HG03378 (cell line): ENCODE measurements around the gene CD79B.
A peak's percentile ranks its signal among the peaks of the same experiment; 100 is the strongest.
"Not testable (repeated sequence)": the region's sequence is repeated elsewhere in the genome, so short reads cannot be mapped to it uniquely, and the experiment has no call there.

Source experiments
- ATAC-seq: cut with Tn5 transposase; IDR thresholded peaks from one replicate; pipeline ENCODE4 v1.9.1; 2021; ENCODE audit warnings: mild to moderate bottlenecking, moderate library complexity; ENCODE audit not compliant: unreplicated experiment

CD79B gene

DNA sequence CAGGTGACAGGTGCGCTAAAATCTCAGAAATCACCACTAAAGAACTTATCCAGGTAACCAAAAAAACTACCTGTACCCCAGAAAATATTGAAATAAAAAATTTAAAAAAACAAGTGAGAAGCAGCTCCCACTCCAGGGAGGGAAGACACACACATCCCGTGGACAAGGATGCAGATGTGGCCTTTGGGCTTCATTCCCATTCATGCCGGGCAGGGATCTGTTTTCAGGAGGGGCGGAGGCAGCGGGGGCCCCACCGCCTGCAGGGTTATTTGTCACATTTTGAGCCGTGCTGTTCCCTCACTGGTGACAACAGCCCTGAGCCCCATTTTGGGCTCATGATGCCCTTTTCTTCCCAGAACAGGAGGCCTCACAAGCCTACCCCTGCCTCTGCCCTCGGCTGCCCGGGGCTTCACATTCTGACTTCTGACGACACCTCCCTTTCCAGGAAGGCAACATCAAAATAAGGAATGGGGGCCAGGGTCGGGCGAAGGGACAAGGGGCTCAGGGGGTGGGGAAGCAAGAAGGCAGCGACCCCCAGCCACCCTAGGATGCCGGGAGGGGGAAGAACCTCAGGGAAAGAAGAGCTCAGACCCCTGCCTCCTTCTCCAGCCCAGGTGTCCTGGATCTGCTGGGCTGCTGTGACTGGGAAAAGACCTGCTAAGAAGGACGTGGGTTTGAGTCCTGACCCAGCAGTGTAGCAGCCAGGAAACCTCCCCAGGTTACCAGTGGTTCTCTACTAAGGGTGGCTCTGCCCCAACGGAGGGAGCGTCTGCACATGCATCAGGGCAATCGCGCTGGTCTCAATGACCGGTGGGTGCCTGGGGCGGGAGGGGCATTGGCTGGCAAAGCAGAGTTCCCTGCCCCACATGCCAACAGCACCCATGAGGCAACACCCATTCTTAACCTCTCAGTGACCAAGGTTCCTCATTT is 2.3 kb upstream of the CD79B start:
- ATAC-seq: no peak

GRCh38 chr17:63933598-63933997 is 1.5 kb upstream of the CD79B start:
- no peak for ATAC-seq

DNA sequence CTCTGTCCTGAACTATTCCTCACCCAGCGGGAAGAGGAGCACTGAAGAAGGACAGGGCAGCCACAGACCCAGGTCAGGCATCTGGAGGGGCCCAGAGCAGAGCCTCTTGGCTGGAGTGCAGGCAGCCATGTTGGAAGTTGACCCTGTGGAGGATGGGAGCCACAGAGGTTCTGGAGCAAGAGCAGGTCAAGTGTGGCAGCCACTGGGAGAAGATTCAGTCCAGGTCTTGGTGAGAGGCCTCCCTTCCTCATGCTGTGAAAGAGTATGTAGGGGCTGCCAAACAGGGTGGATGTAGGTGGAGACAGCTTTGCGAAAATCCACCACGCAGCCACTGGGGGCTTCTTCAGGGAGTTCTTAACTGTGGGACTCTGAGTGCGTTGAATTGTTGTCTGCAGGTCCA is 590 bp upstream of the CD79B start:
- peak; percentile 7 for ATAC-seq

- ATAC-seq: no peak
Observed at GRCh38 chr17:63930951-63931575, 1.1 kb downstream of the CD79B start.

GRCh38 chr17:63929860-63930766 is 2.0 kb downstream of the CD79B start:
- ATAC-seq: no peak

GRCh38 chr17:63928966-63929695 is 3.0 kb downstream of the CD79B start:
- ATAC-seq: no peak

DNA sequence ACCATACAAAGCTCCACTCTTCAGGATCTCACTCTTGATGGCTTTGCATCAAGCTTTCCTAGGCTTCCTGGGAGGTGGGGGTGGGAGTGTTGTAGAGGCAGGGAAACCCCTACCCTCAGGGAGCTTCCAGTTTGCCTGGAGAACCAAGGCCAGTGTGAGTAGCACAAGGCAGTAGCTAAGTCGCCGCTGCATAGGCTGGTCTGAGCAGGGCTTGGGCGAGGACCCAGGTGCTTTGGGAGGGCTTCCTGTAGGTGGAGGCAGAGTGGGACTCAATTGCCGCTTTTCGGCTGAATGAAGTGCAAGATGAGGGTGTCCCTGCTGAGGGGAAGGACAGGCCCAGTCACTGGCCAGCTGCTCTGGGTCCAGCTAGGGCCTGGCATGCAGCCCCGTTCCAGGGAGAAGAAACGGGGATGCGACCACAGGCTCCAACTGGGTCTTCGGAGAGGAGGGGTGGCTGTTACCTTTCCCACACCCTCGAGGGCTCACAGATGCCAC is 3.9 kb downstream of the CD79B start:
- no peak for ATAC-seq

GRCh38 chr17:63927464-63928171 is 4.5 kb downstream of the CD79B start:
- ATAC-seq: no peak

DNA sequence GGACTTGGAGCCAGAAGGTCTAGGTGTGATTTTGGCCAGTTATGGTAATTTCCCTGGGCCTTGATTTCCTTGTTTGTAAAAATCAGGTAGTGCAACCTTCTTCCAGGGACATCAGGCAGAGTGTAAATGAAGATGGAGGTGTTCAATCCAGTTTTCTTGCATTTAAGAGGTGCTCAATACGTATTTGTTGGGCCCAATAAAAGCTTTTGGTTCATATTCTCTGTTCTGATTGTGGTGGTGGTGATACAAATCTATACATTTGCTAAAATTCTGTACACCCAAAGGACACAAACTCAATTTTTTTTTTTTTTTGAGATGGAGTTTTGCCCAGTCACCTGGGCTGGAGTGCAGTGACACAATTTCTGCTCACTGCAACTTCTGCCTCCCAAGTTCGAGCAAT is 6.0 kb downstream of the CD79B start:
- ATAC-seq: no peak

- no peak for ATAC-seq
Observed at GRCh38 chr17:63925615-63926014, 6.5 kb downstream of the CD79B start.

DNA sequence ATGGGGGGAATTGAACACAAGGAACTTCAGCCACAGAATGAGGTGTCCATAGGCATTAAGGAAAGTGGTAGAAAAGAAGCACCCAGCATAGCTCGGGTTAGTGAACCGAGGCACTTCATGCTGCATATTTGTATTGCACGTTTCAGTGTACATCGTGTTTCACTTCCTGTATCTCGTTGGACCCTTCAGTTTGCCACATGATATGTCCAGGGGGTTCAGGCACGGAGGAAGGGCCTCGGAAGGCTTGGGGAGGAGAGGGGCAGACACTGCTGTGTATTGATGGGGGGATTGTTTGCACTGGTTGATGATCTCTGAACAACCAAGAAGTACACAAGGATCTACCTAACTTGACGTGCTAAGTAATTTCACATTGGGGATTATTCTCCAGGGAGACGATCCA is 9.7 kb downstream of the CD79B start:
- peak; percentile 54 for ATAC-seq

DNA sequence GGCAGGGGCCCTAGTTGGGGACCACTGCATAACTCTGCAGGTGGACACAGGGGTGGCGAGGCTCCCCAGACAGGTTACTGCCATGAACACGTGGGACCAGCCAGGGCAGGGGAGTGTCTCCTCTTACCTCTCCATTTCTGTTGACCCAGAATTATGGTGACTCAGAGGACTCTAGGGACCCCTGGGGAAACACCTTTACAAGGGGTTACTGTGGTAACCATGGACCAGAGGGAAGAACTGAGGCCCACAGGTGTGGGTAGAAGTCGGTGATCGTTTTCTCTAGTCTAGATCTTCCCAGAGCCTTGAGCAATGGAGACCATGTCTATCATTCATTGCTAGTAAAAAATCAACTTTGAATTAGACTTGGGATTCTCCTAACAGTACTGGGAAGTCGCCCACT is 11.4 kb downstream of the CD79B start:
- not testable (repeated sequence) for ATAC-seq

DNA sequence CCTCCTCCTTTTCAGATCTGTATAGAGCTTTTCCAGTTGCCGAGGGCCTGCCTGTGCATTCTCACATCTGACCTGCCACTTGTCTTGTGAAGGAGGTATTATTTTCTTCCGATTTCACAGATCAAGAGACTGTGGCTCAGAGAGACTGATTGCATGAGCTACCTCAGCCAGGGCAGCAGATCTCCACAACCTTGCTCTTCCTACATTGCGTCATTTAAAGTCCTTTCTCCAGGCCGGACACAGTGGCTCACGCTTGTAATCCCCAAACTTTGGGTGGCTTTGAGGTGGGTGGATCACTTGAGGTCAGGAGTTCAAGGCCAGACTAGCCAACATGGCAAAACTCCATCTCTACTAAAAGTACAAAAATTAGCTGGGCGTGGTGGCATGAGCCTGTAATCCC is 12.1 kb downstream of the CD79B start:
- ATAC-seq: not testable (repeated sequence)

- ATAC-seq: peak; percentile 50
Observed at GRCh38 chr17:63919311-63919723, 12.8 kb downstream of the CD79B start.

GRCh38 chr17:63918789-63919305 is 13.3 kb downstream of the CD79B start, which contains the start of gene GH1:
Gene GH1, minus strand, starts transcription at chr17:63918839. Its CDS starts 63 bp downstream, at chr17:63918776.
- ATAC-seq: not testable (repeated sequence)

GRCh38 chr17:63918305-63918704 is 13.8 kb downstream of the CD79B start:
- no peak for ATAC-seq

- ATAC-seq: no peak
Observed at GRCh38 chr17:63917646-63918045, 14.5 kb downstream of the CD79B start.

- not testable (repeated sequence) for ATAC-seq
Observed at GRCh38 chr17:63917206-63917605, 14.9 kb downstream of the CD79B start.

GRCh38 chr17:63916566-63917185 is 15.5 kb downstream of the CD79B start:
- ATAC-seq: no peak
